H1 (cell line): Measurements from ENCODE around the gene RPL39L. TPM values are rescaled to one million over a fixed set of nuclear protein-coding genes. Genes with fewer than 3 reads are reported as not detected.

Experiments used
- CTCF ChIA-PET: fragments of 300-600 bp; sonication (Branson Sonifier 250); formaldehyde crosslinking; loops from one replicate; lab custom pipeline; 2021; ENCODE audit not compliant: partially characterized antibody; lab: Charles Lee
- POLR2A ChIA-PET: fragments of 300-600 bp; sonication (Branson Sonifier 250); formaldehyde crosslinking; loops from one replicate; lab custom pipeline; 2021; ENCODE audit warnings: inconsistent platforms; ENCODE audit not compliant: partially characterized antibody; lab: Charles Lee
- DNase-seq, 2 experiments: peaks; one replicate each; pipeline versions ENCODE4 v3.0.0 to v3.0.0-alpha.2; 2010 to 2022; ENCODE audit warnings: low spot score in 2 of 2, low read depth in 1 of 2, mixed read lengths in 1 of 2
- FAIRE-seq: peaks from 2 replicates; lab custom pipeline; 2011; peaks lifted over from hg19 to GRCh38; lab: Jason Lieb, UNC
- H2AFZ ChIP-seq: 2 replicates; pipeline ENCODE4 v1.8.1; 2012; ENCODE audit warnings: low read length, inconsistent platforms
- H2AK5ac ChIP-seq: 2 replicates; pipeline ENCODE4 v1.6.1; 2013; ENCODE audit warnings: low read depth, low read length
- H2BK120ac ChIP-seq: replicated peaks from 2 replicates; pipeline ENCODE3; 2013; ENCODE audit warnings: low read depth, low read length, inconsistent platforms
- H2BK12ac ChIP-seq: 2 replicates; pipeline ENCODE4 v1.6.1; 2013; ENCODE audit warnings: low read depth, low read length
- H2BK15ac ChIP-seq: 2 replicates; pipeline ENCODE4 v1.6.1; 2013; ENCODE audit warnings: low read length
- H2BK20ac ChIP-seq: 2 replicates; pipeline ENCODE4 v1.6.1; 2013; ENCODE audit warnings: low read length
- H2BK5ac ChIP-seq: 2 replicates; pipeline ENCODE4 v1.6.1; 2013; ENCODE audit warnings: low read depth, low read length
- H3K14ac ChIP-seq: 2 replicates; pipeline ENCODE4 v1.6.1; 2013; ENCODE audit warnings: inconsistent platforms; ENCODE audit not compliant: insufficient read length
- H3K18ac ChIP-seq: 2 replicates; pipeline ENCODE4 v1.6.1; 2013; ENCODE audit warnings: low read length; ENCODE audit errors: extremely low read depth
- H3K23ac ChIP-seq: 2 replicates; pipeline ENCODE4 v1.6.1; 2013; ENCODE audit warnings: inconsistent platforms; ENCODE audit not compliant: insufficient read length
- H3K23me2 ChIP-seq: 2 replicates; pipeline ENCODE4 v1.6.1; 2013; ENCODE audit warnings: low read depth, low read length
- H3K27ac ChIP-seq: 2 replicates; pipeline ENCODE4 v1.6.1; 2011; ENCODE audit warnings: low read depth, low read length, inconsistent platforms
- H3K27me3 ChIP-seq, 4 experiments: replicated peaks in 1 of 4; 1 replicate in 1 of 4; 2 replicates in 3 of 4; pipeline versions ENCODE4 v1.6.1 to v1.8.1; 2011 to 2013; ENCODE audit warnings: low read length in 3 of 4, mild to moderate bottlenecking in 3 of 4, inconsistent platforms in 2 of 4, mixed read lengths in 2 of 4, moderate library complexity in 1 of 4; ENCODE audit not compliant: control insufficient read depth in 3 of 4, insufficient read depth in 3 of 4; ENCODE audit errors: extremely low read depth in 1 of 4
- H3K36me3 ChIP-seq, 4 experiments: 2 replicates each; pipeline versions ENCODE4 v1.6.1 to v1.8.1; 2011 to 2013; ENCODE audit warnings: mild to moderate bottlenecking in 4 of 4, low read length in 3 of 4, moderate library complexity in 2 of 4, control low read depth in 1 of 4, inconsistent platforms in 1 of 4; ENCODE audit not compliant: insufficient read depth in 4 of 4, control insufficient read depth in 2 of 4
- H3K4ac ChIP-seq: replicated peaks from 2 replicates; pipeline ENCODE3; 2013; ENCODE audit warnings: low read length, low read depth, mixed read lengths, inconsistent platforms; ENCODE audit not compliant: insufficient read length
- H3K4me1 ChIP-seq, 4 experiments: replicated peaks in 1 of 4; 1 replicate in 1 of 4; 2 replicates in 3 of 4; pipeline versions ENCODE4 v1.6.1 to v1.8.1; 2011 to 2013; ENCODE audit warnings: low read length in 3 of 4, inconsistent platforms in 2 of 4, mixed read lengths in 1 of 4; ENCODE audit not compliant: insufficient read depth in 4 of 4, control insufficient read depth in 3 of 4
- H3K4me2 ChIP-seq, 2 experiments: 2 replicates each; pipeline versions ENCODE4 v1.6.1 to v1.8.1; 2011 to 2013; ENCODE audit warnings: low read depth in 2 of 2, low read length in 2 of 2, control low read depth in 1 of 2, inconsistent platforms in 1 of 2, mild to moderate bottlenecking in 1 of 2; ENCODE audit not compliant: insufficient read depth in 1 of 2
- H3K4me3 ChIP-seq, 4 experiments: fragments of 200-600, 300-600 bp in 1 of 4; sonication (generic), shearing (Covaris generic), sonication (Bioruptor Twin) in 1 of 4; 2 replicates each; pipeline versions ENCODE4 v1.5.1 to v1.8.1; 2011 to 2016; ENCODE audit warnings: low read length in 4 of 4, low read depth in 3 of 4, control low read depth in 2 of 4, inconsistent platforms in 2 of 4, mild to moderate bottlenecking in 2 of 4, mixed read lengths in 1 of 4, moderate library complexity in 1 of 4; ENCODE audit not compliant: insufficient read depth in 2 of 4; ENCODE audit errors: extremely low read depth in 1 of 4
- H3K56ac ChIP-seq: replicated peaks from 2 replicates; pipeline ENCODE3; 2013; ENCODE audit warnings: low read depth, mild to moderate bottlenecking, mixed read lengths, low read length, inconsistent platforms; ENCODE audit not compliant: insufficient read length
- H3K79me1 ChIP-seq: 2 replicates; pipeline ENCODE4 v1.6.1; 2013; ENCODE audit warnings: low read depth, low read length, control low read depth
- H3K79me2 ChIP-seq, 2 experiments: 2 replicates each; pipeline versions ENCODE4 v1.6.1 to v1.8.1; 2012 to 2013; ENCODE audit warnings: low read length in 2 of 2, mild to moderate bottlenecking in 2 of 2, inconsistent platforms in 1 of 2; ENCODE audit not compliant: insufficient read depth in 2 of 2, control insufficient read depth in 1 of 2
- H3K9ac ChIP-seq, 4 experiments: replicated peaks in 1 of 4; 1 replicate in 1 of 4; 2 replicates in 3 of 4; pipeline versions ENCODE4 v1.6.1 to v1.8.1; 2011 to 2013; ENCODE audit warnings: low read depth in 3 of 4, low read length in 3 of 4, control low read depth in 2 of 4, mild to moderate bottlenecking in 2 of 4, moderate library complexity in 2 of 4, inconsistent platforms in 1 of 4; ENCODE audit errors: extremely low read depth in 1 of 4
- H3K9me3 ChIP-seq, 2 experiments: 2 replicates each; pipeline versions ENCODE4 v1.6.1 to v1.8.1; 2012 to 2013; ENCODE audit warnings: mild to moderate bottlenecking in 2 of 2, moderate library complexity in 2 of 2, control low read depth in 1 of 2, inconsistent platforms in 1 of 2, low read depth in 1 of 2, low read length in 1 of 2, mixed read lengths in 1 of 2; ENCODE audit not compliant: insufficient read depth in 2 of 2
- H4K20me1 ChIP-seq, 2 experiments: replicated peaks in 1 of 2; 2 replicates each; pipeline versions ENCODE3 to v1.8.1; 2011 to 2013; ENCODE audit warnings: inconsistent platforms in 2 of 2, low read length in 2 of 2, mild to moderate bottlenecking in 1 of 2; ENCODE audit not compliant: insufficient read depth in 2 of 2, control insufficient read depth in 1 of 2
- H4K5ac ChIP-seq: 2 replicates; pipeline ENCODE4 v1.6.1; 2013; ENCODE audit warnings: low read length, low read depth, mixed read lengths, inconsistent platforms; ENCODE audit not compliant: insufficient read length
- H4K8ac ChIP-seq: 2 replicates; pipeline ENCODE4 v1.8.0; 2013; ENCODE audit warnings: mild to moderate bottlenecking, moderate library complexity, low read length, inconsistent platforms; ENCODE audit not compliant: insufficient read depth; ENCODE audit errors: extremely low read depth
- H4K91ac ChIP-seq: replicated peaks from 2 replicates; pipeline ENCODE3; 2013; ENCODE audit warnings: low read length, mixed read lengths, inconsistent platforms; ENCODE audit not compliant: insufficient read length
- CHD1 ChIP-seq: IDR thresholded peaks from 2 replicates; pipeline ENCODE4 v1.6.1; 2012; ENCODE audit warnings: low read depth, low read length, improper control_type of control experiment
- FOSL1 ChIP-seq: IDR thresholded peaks from 2 replicates; pipeline ENCODE4 v1.6.1; 2011; ENCODE audit warnings: mild to moderate bottlenecking, low read depth, low read length, moderate library complexity; ENCODE audit not compliant: insufficient read depth
- GTF2F1 ChIP-seq: IDR thresholded peaks from 2 replicates; pipeline ENCODE4 v1.6.1; 2012; ENCODE audit warnings: low read depth, low read length, improper control_type of control experiment, borderline replicate concordance
- NANOG ChIP-seq: IDR thresholded peaks from 2 replicates; pipeline ENCODE4 v1.6.1; 2011; ENCODE audit warnings: low read length, low read depth, mild to moderate bottlenecking, inconsistent platforms; ENCODE audit not compliant: insufficient read depth, poor library complexity, severe bottlenecking
- POLR2A ChIP-seq, 2 experiments: IDR thresholded peaks; 1 replicate in 1 of 2; 2 replicates in 1 of 2; pipeline ENCODE4 v1.6.1; 2011; ENCODE audit warnings: low read depth in 2 of 2, low read length in 2 of 2, mild to moderate bottlenecking in 2 of 2; ENCODE audit errors: control extremely low read depth in 1 of 2
- RFX5 ChIP-seq: IDR thresholded peaks from 2 replicates; pipeline ENCODE4 v1.6.1; 2011; ENCODE audit warnings: low read depth, low read length, improper control_type of control experiment, borderline replicate concordance
- SIRT6 ChIP-seq: IDR thresholded peaks from one replicate; pipeline ENCODE4 v1.7.1; 2012; ENCODE audit warnings: low read length, inconsistent platforms
- SUZ12 ChIP-seq: fragments of 200-600 bp; sonication (generic); IDR thresholded peaks from 2 replicates; pipeline ENCODE4 v1.6.1; 2012; ENCODE audit warnings: mild to moderate bottlenecking, inconsistent platforms, low read length, moderate library complexity, mixed read lengths
- WGBS, 2 experiments: shearing (Covaris generic) in 1 of 2; methylation state at CpG; one replicate each; pipeline versions ENCODE4 v1.1.6 to v1.1.7; 2013 to 2015; ENCODE audit warnings: low lambda C conversion rate in 2 of 2, mixed read lengths in 2 of 2, inconsistent platforms in 1 of 2, low coverage in 1 of 2, missing lambda C conversion rate in 1 of 2; ENCODE audit not compliant: insufficient replicate concordance in 2 of 2, insufficient coverage in 1 of 2, insufficient read length in 1 of 2; ENCODE audit errors: extremely low coverage in 1 of 2, missing lambda C conversion rate in 1 of 2; 5-methylcytosine and 5-hydroxymethylcytosine counted together
- polyA plus RNA-seq, 7 experiments: library from polyadenylated mRNA; depleted of rRNA in 3 of 7; stranded (reverse) in 5 of 7; unstranded in 2 of 7; fragments of >200 nt in 5 of 7; fragments of 200-250 nt in 2 of 7; gene quantifications; 1 replicate in 5 of 7; 2 replicates in 1 of 7; 4 replicates in 1 of 7; pipeline versions ENCODE4 v1.2.1 to v1.2.3, GENCODE V29; 2011 to 2013; ENCODE audit warnings: missing spikeins in 2 of 7, mixed read lengths in 2 of 7
- total RNA-seq: library from RNA; stranded (reverse); fragmentation: NEBNext Ultra II Directional; extraction: Animal tissue kit (Norgen Biotek cat#: 25700); gene quantifications from 2 replicates; pipeline ENCODE4 v1.2.1, GENCODE V29; 2021
- TF ChIP-seq, protein P1 (sequence below): IDR thresholded peaks from 2 replicates; pipeline ENCODE4 v1.6.1; 2011; ENCODE audit warnings: low read length, improper control_type of control experiment

The RPL39L gene
- total and polyA plus RNA-seq, 2 of the 8 experiments (the other 6 are each of a cell fraction or from before 2014, with no cell fraction given), result 51.8 to 67.7 TPM

DNA sequence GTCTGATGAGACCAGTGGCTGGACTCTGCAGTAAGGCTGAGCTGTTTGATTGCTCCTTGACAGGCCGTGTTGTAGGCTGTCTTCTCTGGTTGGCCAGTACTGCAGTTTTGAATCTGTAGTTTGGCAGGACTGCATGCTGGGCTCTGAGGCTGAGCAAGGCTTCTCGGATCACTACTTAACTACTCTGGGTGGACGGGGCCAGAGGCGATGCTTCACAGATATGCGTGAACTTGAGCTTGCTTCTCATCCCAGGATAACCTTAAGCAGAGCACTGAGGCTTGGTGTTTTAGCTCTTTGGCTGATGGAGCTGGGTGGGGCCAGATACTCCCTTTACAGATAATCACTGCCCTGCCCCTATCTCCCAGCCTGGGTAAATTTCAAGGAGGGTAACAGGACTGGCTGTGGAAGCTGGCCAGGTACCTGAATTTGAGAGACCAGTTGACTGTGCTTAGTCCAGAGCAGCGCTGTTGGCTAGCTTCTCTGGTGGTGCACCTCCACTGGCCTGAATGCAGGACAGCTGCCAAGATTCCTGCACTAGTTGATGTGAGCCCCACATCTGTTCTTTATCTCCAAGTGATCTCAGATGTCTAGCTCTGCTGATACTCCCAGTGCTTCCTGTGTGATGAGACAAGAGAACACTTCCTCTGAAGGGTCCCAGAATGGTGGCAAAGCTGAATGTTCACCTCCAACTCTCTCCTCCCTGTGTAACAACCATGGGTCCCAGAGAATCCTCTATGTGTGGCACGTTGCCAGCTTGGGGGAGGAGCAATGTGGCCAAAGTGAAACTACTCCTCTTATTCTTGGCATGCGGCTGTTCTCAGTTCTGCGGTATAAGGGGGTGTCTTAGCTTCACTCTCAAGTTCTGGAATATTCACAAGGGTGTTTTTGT lies 37.9 kb downstream of the RPL39L start:
- Histone ChIP-seq H2AFZ (no peak overlapping the region), H4K5ac (no peak overlapping the region), H3K9me3 (no peaks in the 10 kb centered on the region), H4K91ac (no peak overlapping the region), H3K23ac (no peak overlapping the region), H2BK15ac (no peak overlapping the region), H3K9ac (no peak overlapping the region), H2BK20ac (no peak overlapping the region), H3K36me3 (no peaks in the 10 kb centered on the region), H3K79me2 (no peaks in the 10 kb centered on the region; a peak in 1 of 4 replicates), H3K4me2 (no peak overlapping the region), H4K20me1 (no peaks in the 10 kb centered on the region), H3K14ac (no peak overlapping the region), H3K27ac (no peak overlapping the region), H2BK12ac (no peak overlapping the region), H3K79me1 (no peaks in the 10 kb centered on the region), H3K56ac (no peak overlapping the region), H3K4me1 (peaks cover 0 to 7% (median 1%) of the 10 kb centered on the region in 4 experiments; a peak in 3 of 7 replicates), H4K8ac (no peak overlapping the region), H2BK120ac (no peak overlapping the region), H3K23me2 (no peaks in the 10 kb centered on the region; the same call in 1 of the 2 replicates), H3K18ac (no peak overlapping the region), H3K27me3 (no peaks in the 10 kb centered on the region), H3K4ac (no peak overlapping the region), H2AK5ac (no peak overlapping the region), H3K4me3 (no peak overlapping the region), H2BK5ac (no peak overlapping the region)
- FAIRE-seq, result no peak
- CTCF ChIA-PET, result interaction anchor here (0.8 to 3.8 kb wide), 12 partner anchors 8 to 280 kb away, joined by 3 to 35 read pairs (median 4); partner anchors contain the start of gene RPL39L
- DNase-seq, result no peak
- POLR2A ChIA-PET, result interaction anchor here (0.6 kb wide), 1 partner anchor 64 kb away, joined by 4 read pairs; no protein-coding TSS in a partner anchor
- WGBS, 2 experiments, result 90% methylated on average over 9 of the region's 9 CpGs; no CpG with 5 or more reads in 1 of the 2 experiments
- TF ChIP-seq NANOG, result no peak
- no peak for TF ChIP-seq RFX5
- TF ChIP-seq POLR2A (IDR thresholded peaks at IDR 0.05; ENCODE audit: control extremely low read depth in 1 of 2, low read depth in 2 of 2, low read length in 2 of 2), result no peak
- TF ChIP-seq, protein P1, sequence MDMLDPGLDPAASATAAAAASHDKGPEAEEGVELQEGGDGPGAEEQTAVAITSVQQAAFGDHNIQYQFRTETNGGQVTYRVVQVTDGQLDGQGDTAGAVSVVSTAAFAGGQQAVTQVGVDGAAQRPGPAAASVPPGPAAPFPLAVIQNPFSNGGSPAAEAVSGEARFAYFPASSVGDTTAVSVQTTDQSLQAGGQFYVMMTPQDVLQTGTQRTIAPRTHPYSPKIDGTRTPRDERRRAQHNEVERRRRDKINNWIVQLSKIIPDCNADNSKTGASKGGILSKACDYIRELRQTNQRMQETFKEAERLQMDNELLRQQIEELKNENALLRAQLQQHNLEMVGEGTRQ, result no peak
- no peak for TF ChIP-seq CHD1
- no peak for TF ChIP-seq SIRT6
- TF ChIP-seq GTF2F1, result no peak
- TF ChIP-seq SUZ12, result no peak
- TF ChIP-seq FOSL1, result no peak
